ENCODE results near the gene BRF1.

BRF1 gene

DNA sequence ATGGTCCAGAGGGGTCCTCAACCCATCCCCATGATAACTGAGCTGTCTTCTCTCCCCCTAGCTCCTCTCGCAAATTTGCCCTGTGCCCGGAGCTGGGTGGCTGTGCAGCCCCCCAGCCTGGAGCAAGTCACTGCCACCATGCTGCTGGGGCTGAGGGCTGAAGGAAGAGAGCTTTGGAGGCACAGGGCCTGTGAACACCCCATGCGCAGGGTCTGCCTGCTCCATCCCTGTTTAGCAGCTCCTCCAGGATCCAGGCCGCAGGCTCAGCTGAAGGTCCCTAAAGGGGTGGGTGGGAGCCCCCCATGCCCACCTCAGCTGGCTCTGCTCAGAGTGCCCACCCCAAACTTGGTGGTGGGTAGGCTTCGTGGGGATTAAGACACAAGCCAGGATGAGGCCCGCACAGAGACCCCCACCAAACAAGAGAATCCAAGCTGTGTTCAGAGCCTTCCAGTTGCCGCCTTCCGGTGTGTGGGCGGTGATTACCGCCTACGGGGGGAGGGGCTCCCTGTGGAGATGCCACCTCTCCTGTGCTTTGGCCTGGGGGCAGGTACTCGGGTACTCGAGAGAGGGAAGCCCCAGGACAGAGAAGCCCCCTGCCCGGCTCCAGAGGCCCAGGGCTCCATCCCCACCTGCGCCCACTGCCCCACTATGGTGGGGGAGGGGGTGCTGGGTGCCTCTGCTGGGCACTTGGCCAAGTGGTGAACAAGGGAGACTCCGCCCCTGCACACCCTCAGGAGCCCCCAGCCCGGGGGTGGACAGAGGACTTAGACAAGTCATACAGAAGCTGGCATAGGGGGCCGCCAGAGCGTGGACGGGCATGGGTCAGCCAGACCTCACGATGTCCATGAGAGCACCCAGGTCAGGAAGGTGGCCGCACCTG is 130.8 kb downstream of the BRF1 start:
- H3K4me3 ChIP-seq: no peak overlapping the region
- peak overlapping the region in 3 of 21 experiments; percentile 1 to 17 (median 13) for H3K27ac ChIP-seq

GRCh38 chr14:105168979-105169507 is 131.8 kb downstream of the BRF1 start:
- peak overlapping the region in 5 of 7 experiments; percentile 5 to 39 (median 18) for H3K4me3 ChIP-seq
- H3K27ac ChIP-seq: peak overlapping the region in 1 of 21 experiments; percentile 30

DNA sequence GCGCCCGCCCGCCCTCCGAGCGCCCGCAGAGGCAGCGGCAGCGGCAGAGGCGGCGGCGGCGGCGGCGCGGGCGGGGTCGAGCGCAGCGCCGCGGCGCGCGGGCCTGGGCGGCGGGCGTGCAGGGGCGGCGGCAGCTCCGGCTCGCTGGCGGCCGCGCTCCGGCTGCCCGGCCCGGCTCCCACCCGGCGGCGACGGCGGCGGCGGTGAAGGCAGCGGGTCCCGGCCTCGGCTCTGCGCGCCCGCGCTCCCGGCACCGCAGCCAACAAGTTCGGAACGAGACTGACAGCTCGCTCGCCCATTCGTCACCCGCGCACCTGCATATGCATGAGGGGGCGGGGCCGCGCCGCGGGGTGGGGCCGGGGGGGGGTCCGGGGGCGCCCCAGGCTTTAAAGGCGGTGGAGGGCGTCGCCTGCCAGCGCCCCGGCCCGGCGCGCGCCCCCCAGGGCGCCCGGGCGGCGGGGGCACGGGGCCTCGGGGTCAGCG is 132.3 kb downstream of the BRF1 start, which contains the start of gene JAG2:
Gene JAG2 (minus strand): TSS at position 281 of the 483 bp plus-strand sequence. CDS start 356 bp downstream, outside the sequence.
- peak within 1 kb of the TSS in 10 of 21 experiments; percentile 13 to 82 (median 55) for H3K27ac ChIP-seq
- peak within 1 kb of the TSS; percentile 29 to 52 (median 42) for H3K4me3 ChIP-seq

DNA sequence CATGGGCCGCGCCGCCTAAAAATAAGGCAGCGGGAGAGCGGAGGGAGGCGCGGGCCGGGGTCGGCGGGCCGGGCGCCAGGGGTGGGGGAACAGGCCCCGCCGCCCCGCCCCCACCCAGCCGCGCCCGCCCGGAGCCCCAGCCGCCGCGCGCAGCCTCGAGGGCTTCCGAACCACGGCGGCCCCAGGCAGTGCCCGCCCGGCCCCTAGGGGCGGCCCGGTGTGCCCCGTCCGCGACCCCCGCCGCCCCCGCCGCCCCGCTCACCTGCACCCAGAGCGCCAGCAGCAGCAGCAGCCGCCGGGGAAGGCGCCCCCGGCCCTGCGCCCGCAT is 132.7 kb downstream of the BRF1 start:
- Histone ChIP-seq H3K27ac (peak overlapping the region in 9 of 21 experiments; percentile 28 to 82 (median 56)), H3K4me3 (peak overlapping the region; percentile 29 to 52 (median 42))

- Histone ChIP-seq H3K4me3 (peak overlapping the region; percentile 29 to 52 (median 42)), H3K27ac (peak overlapping the region in 10 of 21 experiments; percentile 28 to 82 (median 55))
Observed at GRCh38 chr14:105167303-105168092, 133.3 kb downstream of the BRF1 start.

GRCh38 chr14:105166571-105167302 is 134.1 kb downstream of the BRF1 start:
- Histone ChIP-seq H3K27ac (peak overlapping the region in 9 of 21 experiments; percentile 0 to 61 (median 28)), H3K4me3 (peak overlapping the region; percentile 11 to 52 (median 15))

DNA sequence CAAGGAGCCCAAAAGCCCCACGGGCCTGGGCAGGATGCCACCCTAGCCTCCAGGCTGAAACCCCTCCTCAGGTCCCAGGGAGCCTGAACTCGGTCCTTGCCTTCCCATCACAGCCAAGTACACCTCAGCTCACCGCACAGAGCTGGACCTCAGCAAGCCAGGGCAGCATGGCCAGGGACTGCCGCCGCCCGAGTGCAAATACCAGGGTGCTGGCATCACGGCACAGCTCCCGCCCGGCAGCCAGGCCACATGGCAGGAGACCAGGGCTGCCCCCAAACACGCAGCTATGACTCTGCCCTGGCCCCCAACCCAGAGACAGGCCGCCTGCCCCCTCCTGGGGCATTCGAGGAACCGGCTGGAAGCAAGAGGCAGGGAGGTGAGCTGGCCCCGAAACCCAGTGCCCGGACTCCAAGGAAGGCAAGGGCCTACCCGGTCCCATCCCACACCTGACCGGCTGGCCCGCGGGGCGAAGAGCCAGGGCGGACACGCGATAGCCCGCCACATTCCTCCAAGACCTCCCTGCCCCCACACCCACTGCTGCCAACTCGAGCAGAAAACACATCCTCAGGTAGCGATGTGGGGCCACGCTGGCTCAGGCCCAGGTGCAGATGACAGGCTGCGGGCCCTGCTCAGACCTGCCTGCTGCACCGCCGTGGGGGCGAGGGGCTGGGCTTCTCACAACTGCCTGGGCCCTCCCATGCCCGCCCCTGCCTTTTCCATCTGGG is 134.9 kb downstream of the BRF1 start:
- Histone ChIP-seq H3K4me3 (peak overlapping the region; percentile 2 to 52 (median 15)), H3K27ac (peak overlapping the region in 8 of 21 experiments; percentile 7 to 61 (median 26))

- Histone ChIP-seq H3K4me3 (peak overlapping the region in 4 of 7 experiments; percentile 2 to 52 (median 32)), H3K27ac (peak overlapping the region in 5 of 21 experiments; percentile 7 to 56 (median 20))
Observed at GRCh38 chr14:105165134-105165704, 135.6 kb downstream of the BRF1 start.

GRCh38 chr14:105163040-105163742 is 137.6 kb downstream of the BRF1 start:
- Histone ChIP-seq H3K27ac (no peak overlapping the region), H3K4me3 (no peak overlapping the region)

DNA sequence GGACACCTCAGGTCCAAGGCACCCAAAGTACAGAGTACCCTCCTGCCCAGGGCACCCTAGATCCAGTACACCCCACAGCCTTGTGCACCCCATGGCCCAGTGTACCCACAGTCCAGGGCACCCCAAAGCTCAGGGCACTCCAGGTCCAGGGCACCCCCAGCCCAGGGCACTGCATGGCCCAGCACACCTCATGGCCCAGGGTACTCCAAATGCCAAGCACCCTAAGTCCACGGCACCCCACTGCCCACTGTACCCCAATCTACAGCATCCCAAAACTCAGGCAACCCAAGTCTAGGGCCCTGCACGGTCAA is 138.2 kb downstream of the BRF1 start:
- Histone ChIP-seq H3K27ac (no peak overlapping the region), H3K4me3 (no peak overlapping the region)

- Histone ChIP-seq H3K4me3 (no peak overlapping the region), H3K27ac (no peak overlapping the region)
Observed at GRCh38 chr14:105161964-105162668, 138.7 kb downstream of the BRF1 start.

GRCh38 chr14:105161309-105161708 is 139.5 kb downstream of the BRF1 start:
- H3K27ac ChIP-seq: no peak overlapping the region
- no peak overlapping the region for H3K4me3 ChIP-seq

DNA sequence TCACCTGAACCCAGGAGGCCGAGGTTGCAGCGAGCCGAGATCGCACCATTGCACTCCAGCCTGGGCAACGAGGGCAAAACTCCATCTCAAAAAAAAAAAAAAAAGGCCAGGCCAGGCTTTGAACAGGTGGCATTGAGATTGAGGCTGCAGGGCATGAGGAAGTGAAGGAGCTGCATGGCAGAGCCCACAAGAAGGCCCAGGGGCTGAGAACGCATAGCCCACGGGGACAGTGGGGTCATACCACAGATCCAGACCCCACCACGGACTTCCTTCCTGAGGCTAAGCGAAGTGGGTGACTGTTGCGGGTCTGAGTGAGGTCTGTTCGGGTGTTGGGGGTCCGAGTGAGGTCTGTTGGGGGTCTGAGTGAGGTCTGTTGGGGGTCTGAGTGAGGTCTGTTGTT is 140.0 kb downstream of the BRF1 start:
- H3K27ac ChIP-seq: no peak overlapping the region
- H3K4me3 ChIP-seq: no peak overlapping the region

- H3K4me3 ChIP-seq: no peak overlapping the region
- no peak overlapping the region for H3K27ac ChIP-seq
Observed at GRCh38 chr14:105159344-105159743, 141.5 kb downstream of the BRF1 start.
